GM12872 (cell line): ENCODE data around the gene WWC2.

Experiments used
- CTCF ChIP-seq: IDR thresholded peaks from 3 replicates; pipeline ENCODE4 v1.5.1; 2011; ENCODE audit warnings: low read depth, mild to moderate bottlenecking, low read length, moderate library complexity; ENCODE audit not compliant: insufficient read depth

WWC2 gene

DNA sequence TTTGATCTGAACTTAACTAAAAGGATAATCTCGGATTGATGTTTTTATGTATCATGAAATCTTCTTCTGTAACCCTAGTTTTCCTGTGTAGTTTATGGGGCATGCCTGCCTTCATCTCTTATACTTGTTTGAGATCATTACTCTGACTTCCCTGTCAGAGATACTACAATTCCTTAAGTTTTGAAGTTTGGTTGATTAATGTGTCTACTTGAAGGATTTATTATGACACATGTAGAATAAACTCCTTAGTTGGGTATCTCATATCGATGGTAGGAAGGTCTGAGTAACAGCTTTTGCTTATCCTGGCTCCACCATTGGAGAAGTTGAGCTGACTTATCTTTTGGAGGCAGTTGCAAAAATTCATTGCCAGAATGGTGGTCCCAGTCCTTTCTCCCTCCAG lies 46.7 kb downstream of the WWC2 start:
- TF ChIP-seq CTCF: no peak

DNA sequence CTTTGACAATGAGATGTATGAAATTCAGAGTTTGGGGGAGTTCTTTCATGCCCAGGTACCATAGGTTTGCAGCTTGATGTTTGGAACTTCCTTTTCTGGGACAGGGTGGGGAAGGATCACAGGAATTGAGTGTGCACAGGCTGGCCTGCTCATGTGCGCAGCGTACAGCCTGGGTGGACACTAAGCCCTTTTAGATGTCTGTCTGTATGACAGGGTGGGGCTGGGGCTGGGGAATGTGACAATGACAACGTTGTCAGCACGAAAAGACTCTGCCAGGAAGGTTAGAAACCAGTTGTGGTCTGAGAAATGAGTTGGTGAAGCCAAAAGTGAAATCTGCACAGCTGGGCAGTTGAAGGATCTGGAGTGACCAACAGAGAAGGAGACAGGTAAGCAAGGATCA lies 47.4 kb downstream of the WWC2 start:
- no peak for TF ChIP-seq CTCF

DNA sequence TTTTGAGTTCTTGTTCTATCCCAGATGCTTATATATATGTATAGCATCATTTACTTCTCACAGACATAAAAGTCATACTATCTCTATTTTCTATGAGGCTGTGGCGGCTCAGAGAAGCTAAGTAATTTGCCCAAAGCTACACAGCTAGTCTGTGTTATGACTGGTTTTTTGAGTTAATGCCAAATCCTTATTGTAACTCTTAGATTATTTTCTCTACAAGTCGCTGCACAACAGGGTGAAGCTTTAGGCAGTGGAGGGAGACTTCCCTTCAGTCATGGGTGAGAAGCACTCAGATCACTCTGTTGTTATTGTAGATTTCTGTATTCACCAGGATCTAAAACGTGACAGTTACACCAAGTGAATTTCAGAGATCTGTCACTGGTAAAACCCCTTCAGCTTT lies 48.1 kb downstream of the WWC2 start:
- no peak for TF ChIP-seq CTCF

DNA sequence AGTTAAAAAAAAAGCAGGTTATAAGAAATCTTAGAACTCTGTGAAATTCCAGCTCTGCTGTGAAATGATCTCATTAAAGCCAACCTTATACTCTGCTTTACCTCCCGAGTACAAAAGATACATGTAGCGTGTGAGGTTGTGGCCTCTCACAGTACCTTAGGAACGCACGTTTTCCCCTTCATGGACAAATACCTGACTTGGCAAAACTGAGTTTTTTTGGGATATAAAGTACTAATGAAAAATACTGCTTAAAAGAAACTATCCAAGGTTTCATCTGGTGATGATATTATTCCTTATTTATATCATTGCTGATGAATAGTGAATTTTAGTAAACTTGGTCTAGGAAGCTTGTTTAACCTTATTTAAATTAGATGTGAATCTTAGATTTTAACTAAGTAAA lies 48.9 kb downstream of the WWC2 start:
- no peak for TF ChIP-seq CTCF

GRCh38 chr4:183149616-183150539 lies 50.8 kb downstream of the WWC2 start:
- no peak for TF ChIP-seq CTCF

- no peak for TF ChIP-seq CTCF
Measured at GRCh38 chr4:183153190-183153916, 54.3 kb downstream of the WWC2 start.

DNA sequence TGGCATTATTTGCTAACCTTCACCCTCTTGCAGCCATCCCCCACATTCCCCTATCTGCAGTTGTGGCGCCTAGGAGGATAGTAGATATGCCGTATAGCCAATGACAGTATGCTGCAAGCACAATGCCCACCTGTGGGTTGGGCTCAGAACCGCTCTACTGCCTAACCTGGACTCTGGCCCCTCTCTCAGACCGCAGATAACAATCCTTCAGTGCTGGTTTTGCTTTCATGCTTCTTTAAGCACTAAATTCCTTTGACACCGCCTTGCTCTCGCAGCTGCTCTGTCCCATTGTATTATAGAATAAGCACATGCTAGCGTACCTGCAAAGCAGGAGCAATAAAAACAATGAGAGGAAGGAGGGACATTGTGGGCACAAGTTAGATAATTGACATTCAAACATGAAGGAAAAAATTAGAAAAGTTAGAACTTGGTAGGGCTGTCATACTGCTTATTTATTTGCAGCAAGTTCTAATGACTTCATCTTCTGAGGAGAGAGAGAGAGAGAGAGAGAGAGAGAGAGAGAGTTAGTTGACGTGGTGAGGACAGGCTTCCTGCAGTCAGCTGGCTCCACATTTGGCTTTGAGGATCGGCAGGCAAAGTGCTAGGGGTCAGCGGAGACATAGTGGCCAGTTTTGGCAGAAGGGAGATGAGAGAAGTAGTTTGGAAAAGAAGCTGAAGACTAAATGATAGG lies 55.8 kb downstream of the WWC2 start:
- TF ChIP-seq CTCF: no peak
